ENCODE results near the gene SSBP3.
"Not testable (repeated sequence)": the region's sequence is repeated elsewhere in the genome, so short reads cannot be mapped to it uniquely, and the experiment has no call there.

Gene SSBP3

DNA sequence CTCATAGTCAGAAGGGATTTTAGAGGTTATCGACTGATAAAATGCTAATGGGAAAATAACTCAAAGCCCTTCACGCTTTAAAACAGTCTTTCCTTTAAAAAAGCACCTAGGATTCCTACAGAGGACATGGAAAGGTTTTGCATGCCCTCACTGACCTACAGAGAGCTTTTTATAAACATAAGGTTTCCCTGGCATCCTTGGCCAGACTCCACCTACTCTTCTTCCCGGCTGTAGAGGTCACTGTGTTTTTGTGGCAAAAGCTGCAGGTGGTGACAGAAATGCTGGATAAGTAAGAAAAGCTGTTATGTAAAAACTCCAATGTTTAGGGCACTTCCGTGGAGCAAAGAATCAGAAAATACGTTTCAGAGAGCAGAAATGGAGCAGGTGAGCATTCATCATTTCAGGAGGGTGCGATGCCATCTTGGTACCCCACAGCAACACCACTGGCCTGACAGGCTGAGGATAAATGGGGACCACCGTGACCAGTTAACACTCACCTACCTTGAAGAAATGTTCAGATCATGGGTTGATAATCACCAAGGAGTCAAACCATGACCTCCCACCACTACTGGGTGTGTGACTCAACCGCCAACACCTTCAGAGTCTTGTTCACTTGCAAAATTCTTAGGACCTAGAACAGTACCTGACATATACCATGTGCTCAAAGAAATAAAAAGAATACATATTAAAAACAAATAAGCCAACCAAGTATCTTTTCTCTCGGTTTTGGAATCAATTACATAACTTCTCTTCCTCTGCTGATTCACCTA, 46.6 kb downstream of the SSBP3 start:
- no peaks in the 10 kb centered on the region for H3K9me3 Mint-ChIP-seq
- peaks cover 98% of the 10 kb centered on the region for H3K4me1 Mint-ChIP-seq
- peak in 1 of 2 donors; percentile 15 for DNase-seq
- H3K4me3 Mint-ChIP-seq: no peak overlapping the region
- H3K27me3 Mint-ChIP-seq: no peaks in the 10 kb centered on the region
- H3K27ac Mint-ChIP-seq: no peak overlapping the region
- peak; percentile 57 for ATAC-seq

DNA sequence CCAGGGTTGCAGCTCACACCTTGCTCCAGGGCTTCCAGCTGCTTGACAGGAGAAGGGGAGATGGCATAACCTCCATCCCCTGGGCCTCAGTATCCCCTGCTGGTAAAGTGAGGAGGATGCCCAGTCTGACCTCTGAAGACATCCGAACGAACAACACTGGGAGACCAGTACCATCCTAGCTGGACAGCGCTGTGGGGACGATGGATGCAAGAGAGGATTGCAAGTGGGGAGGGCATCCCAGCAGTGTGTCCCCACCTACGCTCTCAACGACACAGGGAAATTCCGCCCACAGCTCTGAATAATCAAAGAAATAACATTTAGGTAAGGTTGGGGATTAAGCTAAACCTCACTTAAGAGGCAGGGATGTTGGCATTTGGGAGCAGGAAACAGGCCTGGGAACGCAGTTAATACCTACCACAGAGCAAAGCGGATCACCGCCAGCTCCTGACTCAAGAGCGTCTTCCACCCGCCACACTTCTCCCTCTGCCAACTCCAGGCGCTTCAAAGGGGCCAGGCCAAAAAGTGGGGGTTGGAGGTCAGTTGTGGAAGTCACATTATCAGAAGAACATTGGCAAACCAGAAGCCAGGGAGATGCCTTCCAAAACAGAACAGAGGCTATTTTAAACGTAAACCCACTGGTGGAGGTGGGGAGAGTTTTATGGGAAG, 47.6 kb downstream of the SSBP3 start:
- H3K4me3 Mint-ChIP-seq: peak overlapping the region in 1 of 2 donors; percentile 17
- no peak for DNase-seq
- H3K4me1 Mint-ChIP-seq: peaks cover 98% of the 10 kb centered on the region

DNA sequence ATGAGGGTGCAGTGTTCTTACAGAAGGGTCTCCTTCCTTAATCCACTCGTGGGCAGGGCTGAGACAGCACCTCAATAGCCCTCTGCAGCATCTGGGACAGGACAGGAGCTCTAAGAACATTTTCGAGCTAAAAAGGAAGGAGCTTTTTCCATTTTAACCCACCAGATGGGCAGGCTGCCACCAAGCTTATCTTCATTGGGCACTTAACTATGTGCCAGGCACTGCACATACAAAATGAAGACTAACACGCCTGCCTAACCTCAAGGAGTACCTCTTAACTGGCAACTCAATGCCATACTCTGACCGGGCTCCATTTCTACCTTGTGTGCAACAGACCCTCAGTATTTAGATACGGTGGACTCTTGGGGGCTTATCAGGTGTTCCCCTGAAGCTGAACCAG, 48.2 kb downstream of the SSBP3 start:
- Mint-ChIP-seq H3K4me1 (peaks cover 98% of the 10 kb centered on the region), H3K27ac (no peak overlapping the region), H3K4me3 (no peak overlapping the region)

More for the DNA sequence above, 47.6 kb downstream of the SSBP3 start:
- no peak for ATAC-seq
- no peak overlapping the region for H3K27ac Mint-ChIP-seq
- H3K9me3 Mint-ChIP-seq: no peaks in the 10 kb centered on the region
- no peaks in the 10 kb centered on the region for H3K27me3 Mint-ChIP-seq

DNA sequence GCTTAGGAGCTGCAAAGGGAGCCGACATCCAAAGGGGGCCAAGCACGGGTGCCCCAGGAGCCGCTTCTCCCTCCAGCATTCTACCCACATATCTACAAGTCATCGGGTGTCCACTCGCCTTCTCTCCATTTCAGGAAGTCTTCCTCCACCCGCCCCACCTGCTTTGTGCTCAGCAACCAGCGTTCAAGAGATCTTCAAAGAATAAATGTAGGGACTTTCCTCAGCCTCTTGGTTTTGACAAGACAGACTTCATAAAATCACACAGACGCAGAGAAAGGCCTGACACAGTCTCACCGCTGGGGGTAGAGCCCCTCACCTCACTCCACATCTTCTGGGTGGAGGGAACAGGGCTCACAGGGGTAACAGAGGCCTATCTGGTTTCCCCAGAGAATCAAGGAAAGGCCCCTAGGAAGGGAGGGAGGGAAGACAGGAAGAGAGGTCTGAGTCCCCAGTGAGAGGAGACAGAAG, 49.5 kb downstream of the SSBP3 start:
- Mint-ChIP-seq H3K4me1 (peaks cover 98% of the 10 kb centered on the region), H3K9me3 (no peaks in the 10 kb centered on the region), H3K27me3 (no peaks in the 10 kb centered on the region), H3K4me3 (peak overlapping the region; percentile 77 to 87), H3K27ac (peak overlapping the region; percentile 92 to 94)
- ATAC-seq (peak; percentile 91), DNase-seq (peak; percentile 43 to 55)

More for the DNA sequence above, 48.2 kb downstream of the SSBP3 start:
- Mint-ChIP-seq H3K27me3 (no peaks in the 10 kb centered on the region), H3K9me3 (no peaks in the 10 kb centered on the region)
- ATAC-seq (no peak), DNase-seq (no peak)

DNA sequence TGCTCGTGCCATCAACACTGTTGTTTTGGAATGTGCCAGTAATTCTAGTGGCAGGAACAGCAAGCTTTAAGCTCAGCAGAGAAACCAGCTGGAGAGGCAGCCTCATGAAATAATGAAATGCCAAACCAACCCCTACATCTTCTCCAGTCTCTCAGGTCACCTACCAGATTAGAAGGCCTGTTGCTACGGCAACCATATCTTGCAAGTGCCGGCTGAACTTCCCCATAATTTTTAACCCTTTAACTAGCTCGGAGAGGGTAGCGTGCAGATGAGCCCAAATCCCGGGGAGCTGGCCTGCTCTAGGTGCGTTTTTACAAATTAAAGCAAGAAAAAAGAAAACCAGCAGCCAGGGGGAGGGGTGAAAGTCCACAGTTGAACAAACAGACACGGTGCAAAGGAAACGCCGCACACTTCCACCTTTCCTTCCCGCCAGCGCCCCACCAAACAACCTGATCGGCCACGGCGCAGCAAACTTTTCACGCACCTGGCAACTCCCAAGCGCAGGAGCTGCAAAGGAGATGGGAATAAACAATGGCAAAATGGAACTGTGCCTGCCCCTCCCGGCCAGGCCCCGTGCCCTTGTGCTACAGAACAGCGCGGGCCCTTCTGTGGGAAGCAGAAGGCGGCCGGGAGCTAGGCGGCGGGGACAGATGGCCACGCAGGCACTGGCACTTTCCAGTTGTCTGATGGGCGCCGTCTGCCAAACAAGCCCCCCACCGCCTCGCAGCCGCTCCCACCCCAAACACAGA, 50.1 kb downstream of the SSBP3 start:
- Mint-ChIP-seq H3K9me3 (no peaks in the 10 kb centered on the region), H3K27ac (peak overlapping the region; percentile 4 to 85), H3K27me3 (no peaks in the 10 kb centered on the region), H3K4me1 (peaks cover 98% of the 10 kb centered on the region), H3K4me3 (peak overlapping the region; percentile 77 to 87)
- ATAC-seq (peak; percentile 26), DNase-seq (no peak)

DNA sequence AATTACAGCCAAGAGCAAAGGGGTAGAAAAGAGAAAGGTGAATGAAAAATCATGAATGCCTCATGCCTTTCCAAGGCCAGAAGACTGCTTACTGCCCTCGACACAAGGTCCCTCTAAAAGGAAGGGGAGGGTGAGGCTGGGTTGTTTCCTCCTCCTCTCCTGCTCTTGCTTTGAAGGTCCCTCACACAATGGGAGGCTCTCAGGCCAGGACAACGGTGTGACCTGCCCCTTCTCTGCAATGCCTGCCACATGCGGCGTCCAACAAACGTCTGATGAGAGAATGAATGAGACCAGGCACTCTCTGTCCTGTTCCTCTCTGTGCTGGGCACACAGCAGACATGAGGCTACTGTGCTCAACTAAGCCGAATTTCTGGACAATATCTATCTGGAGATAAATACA, 51.3 kb downstream of the SSBP3 start:
- Mint-ChIP-seq H3K9me3 (no peaks in the 10 kb centered on the region), H3K27ac (peak overlapping the region; percentile 13 to 19), H3K27me3 (no peaks in the 10 kb centered on the region), H3K4me3 (peak overlapping the region in 1 of 2 donors; percentile 31), H3K4me1 (peaks cover 99% of the 10 kb centered on the region)
- DNase-seq (no peak), ATAC-seq (no peak)

DNA sequence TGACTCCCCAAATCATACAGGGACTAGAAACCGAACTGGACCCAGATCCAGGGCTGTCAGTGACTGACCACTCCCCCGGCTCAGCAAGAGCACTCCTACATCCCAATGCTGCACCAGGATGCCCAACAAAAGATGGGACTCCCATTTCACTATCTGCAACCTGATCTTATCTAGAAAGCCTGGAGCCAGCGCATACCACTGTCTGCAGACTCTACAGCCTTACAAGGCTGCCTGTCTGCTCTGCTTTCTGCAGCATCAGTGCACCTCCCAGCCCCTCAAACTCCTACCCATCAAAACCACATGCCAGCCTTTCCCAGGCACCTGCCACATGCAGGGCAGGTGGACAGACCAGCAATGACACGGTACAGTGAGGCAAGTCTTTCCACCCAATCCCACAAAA, 52.2 kb downstream of the SSBP3 start:
- no peaks in the 10 kb centered on the region for H3K27me3 Mint-ChIP-seq
- no peak overlapping the region for H3K4me3 Mint-ChIP-seq
- H3K4me1 Mint-ChIP-seq: peaks cover 99% of the 10 kb centered on the region
- ATAC-seq: no peak
- H3K9me3 Mint-ChIP-seq: no peaks in the 10 kb centered on the region
- no peak for DNase-seq
- H3K27ac Mint-ChIP-seq: no peak overlapping the region

DNA sequence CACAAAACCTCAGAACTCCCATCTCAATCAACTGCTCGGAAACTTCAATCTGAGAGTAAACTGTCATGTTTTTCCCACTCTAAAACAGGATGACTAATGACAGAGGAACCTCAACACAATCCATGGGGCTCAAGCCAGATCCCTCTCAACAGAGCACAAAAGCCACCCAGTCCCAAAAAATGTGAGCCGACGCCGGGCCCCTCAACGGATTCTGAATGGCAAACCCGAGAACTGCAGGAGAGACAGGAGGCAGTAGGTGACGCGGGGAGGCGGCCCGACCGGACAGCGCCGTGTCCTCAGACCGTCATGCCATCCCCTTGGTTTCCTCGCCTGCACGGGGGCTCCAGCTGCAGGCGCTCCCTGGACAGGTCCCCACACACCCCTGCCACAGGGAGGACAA, 53.4 kb downstream of the SSBP3 start:
- Mint-ChIP-seq H3K9me3 (no peaks in the 10 kb centered on the region), H3K27me3 (no peaks in the 10 kb centered on the region), H3K4me1 (peaks cover 100% of the 10 kb centered on the region), H3K27ac (no peak overlapping the region), H3K4me3 (peak overlapping the region in 1 of 2 donors; percentile 5)
- DNase-seq: no peak
- ATAC-seq: no peak

DNA sequence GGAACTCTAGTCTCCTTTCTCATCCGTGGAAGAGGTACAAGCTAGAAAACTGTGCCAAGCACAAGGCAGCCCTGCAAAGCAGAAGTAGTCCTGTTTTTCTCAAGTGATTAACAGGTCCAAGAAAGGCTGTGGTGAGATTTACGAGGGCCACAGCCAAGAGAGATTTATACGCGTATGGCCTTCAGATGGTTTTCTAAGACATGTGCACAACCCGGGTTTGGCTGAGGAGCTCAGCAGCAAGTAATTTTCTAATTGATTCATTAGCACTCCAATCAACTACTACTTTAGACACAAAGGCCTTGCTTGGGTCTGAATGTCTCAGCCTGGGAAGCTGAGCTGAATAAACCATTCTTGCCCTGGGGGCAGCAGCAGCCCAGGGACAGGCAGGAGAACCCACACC, 55.8 kb downstream of the SSBP3 start:
- H3K4me1 Mint-ChIP-seq: peaks cover 81% of the 10 kb centered on the region
- no peak for DNase-seq
- H3K27me3 Mint-ChIP-seq: no peaks in the 10 kb centered on the region
- peak overlapping the region in 1 of 2 donors; percentile 67 for H3K27ac Mint-ChIP-seq
- H3K9me3 Mint-ChIP-seq: no peaks in the 10 kb centered on the region
- H3K4me3 Mint-ChIP-seq: no peak overlapping the region
- no peak for ATAC-seq

DNA sequence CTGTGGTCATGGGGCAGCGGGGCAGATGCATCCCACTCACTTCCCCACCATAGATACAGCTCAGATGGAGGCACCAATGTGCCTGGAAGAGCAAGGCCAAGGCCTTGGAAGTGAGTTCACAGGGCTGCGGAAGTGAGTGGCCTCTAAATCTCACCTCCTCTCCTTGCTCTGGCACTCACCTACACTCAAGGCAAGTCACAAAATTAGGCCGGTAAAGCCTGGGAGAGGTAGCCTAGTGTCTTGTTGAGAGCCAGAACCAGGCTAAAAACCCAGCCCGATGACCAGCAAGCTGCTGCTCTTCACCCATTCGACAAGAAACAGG, 57.5 kb downstream of the SSBP3 start:
- ATAC-seq: no peak
- H3K4me1 Mint-ChIP-seq: peaks cover 71% of the 10 kb centered on the region
- H3K4me3 Mint-ChIP-seq: no peak overlapping the region
- no peak overlapping the region for H3K27ac Mint-ChIP-seq
- H3K27me3 Mint-ChIP-seq: no peaks in the 10 kb centered on the region
- no peak for DNase-seq
- no peaks in the 10 kb centered on the region for H3K9me3 Mint-ChIP-seq

DNA sequence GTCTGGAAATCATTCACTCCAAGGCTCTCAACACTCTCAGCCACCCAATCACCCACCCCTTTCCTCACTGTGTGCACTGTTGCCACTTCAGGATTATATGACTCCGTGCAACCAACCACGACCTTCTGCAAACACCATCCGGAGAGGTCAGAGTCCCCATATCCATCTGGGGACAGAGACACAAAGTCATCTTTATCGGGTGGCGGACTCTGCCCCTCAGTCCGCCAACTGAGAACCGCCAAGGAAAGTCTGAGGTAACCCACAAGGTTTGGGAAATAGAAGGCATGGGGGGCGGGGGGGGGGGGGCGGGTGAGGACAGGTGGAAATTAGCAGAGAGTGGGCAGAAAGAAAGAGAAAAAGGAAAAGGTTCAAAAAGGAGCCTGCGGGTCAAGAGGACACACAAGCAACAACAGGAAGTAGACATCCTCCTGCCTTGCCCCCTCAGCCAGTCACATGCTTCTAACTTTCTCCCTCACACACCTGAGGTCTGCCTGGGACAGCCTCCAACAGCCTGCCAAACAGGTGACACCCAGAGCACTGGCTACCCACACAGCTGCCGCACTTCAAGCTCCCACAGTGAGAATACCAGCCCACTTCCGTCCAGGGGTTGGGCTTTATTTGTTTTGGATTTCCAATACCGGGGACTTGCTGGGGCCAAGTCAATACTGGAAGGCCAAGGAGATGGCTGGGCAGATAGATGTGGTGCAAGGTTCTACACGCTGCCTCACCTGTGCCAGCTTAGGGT, 58.1 kb downstream of the SSBP3 start:
- ATAC-seq: no peak
- Mint-ChIP-seq H3K4me3 (no peak overlapping the region), H3K27ac (no peak overlapping the region), H3K9me3 (no peaks in the 10 kb centered on the region), H3K27me3 (no peaks in the 10 kb centered on the region), H3K4me1 (peaks cover 71% of the 10 kb centered on the region)
- no peak for DNase-seq

DNA sequence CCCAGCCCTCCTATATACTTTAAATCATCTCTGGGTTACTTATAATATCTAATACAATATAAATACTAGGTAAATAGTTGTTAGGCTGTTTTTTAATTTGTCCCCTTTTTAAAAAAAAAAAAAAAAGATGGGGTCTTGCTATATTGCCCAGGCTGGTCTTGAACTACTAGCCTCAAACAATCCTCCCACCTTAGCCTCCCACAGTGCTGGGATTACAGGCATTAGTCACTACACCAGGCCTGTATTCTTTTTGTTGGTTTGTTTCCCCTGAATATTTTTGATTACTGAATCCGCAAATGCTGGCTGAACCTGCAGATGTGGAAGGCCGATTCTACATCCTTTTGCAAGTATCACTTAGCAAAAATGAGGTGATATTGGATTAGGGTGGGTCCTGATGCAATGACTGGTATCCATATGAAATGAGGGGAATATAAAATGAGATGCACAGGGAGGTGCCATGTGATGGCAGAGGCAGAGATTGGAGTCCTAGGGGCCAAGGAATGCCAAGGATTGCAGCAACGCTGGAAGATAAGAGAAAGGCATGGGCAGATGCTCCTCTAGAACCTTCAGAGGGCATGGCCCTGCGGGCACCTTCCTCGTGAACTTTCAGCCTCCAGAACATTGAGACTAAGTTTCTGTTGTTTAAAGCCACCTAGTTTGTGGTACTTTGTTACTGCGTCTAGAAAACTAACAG, 58.8 kb downstream of the SSBP3 start:
- Mint-ChIP-seq H3K27me3 (no peaks in the 10 kb centered on the region), H3K4me3 (no peak overlapping the region), H3K4me1 (peaks cover 68% of the 10 kb centered on the region), H3K9me3 (no peaks in the 10 kb centered on the region), H3K27ac (no peak overlapping the region)
- no peak for ATAC-seq
- DNase-seq: no peak

DNA sequence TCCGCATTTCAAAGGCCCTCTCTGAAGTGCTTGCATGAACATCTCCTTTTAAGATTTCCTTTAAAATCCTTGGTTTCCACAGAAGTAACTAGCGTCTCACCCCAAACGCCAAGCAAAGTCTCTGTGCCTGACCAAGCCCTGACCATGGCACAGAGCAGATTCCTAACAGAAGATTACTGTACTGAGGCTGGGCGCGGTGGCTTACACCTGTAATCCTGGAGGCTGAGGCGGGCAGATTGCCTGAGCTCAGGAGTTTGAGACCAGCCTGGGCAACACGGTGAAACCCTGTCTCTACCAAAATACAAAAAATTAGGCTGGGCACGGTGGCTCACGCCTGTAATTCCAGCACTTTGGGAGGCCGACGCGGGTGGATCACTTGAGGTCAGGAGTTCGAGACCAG, 60.6 kb downstream of the SSBP3 start:
- H3K27me3 Mint-ChIP-seq, H3K4me3 Mint-ChIP-seq, DNase-seq, ATAC-seq, H3K9me3 Mint-ChIP-seq: not testable (repeated sequence)
- H3K4me1 Mint-ChIP-seq: peaks cover 62% of the 10 kb centered on the region
- peak overlapping the region in 1 of 2 donors; percentile 16 for H3K27ac Mint-ChIP-seq

DNA sequence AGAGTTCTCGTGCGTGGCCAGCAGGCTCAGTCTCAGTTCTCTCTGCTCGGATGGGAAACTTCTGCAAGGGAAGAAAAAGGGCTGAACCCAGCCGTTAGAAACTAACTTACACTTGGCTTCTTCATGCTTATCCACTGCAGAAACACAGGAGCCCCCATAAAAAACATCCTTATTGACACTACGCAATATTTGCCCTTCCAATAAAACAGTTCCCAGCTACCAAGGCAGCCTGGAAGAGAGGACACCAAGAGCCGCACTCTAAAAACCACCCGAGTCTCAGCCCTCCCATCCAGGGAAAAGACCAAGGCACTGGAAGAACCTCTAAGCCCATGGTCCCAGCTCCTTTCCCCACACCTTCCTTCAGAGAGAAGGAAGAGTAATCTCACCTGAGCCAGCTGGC, 61.1 kb downstream of the SSBP3 start:
- Mint-ChIP-seq H3K4me1 (peaks cover 62% of the 10 kb centered on the region), H3K27ac (peak overlapping the region in 1 of 2 donors; percentile 16), H3K27me3 (no peaks in the 10 kb centered on the region), H3K9me3 (no peaks in the 10 kb centered on the region), H3K4me3 (no peak overlapping the region)
- no peak for DNase-seq
- no peak for ATAC-seq

Data from stimulated activated naive CD8-positive, alpha-beta T cell treated with anti-CD3 and anti-CD28 coated beads, Interleukin-15, amount 100 ng/mL, for 72 hours (primary cell).